ENCODE measurements around the gene GAP43. TPM values are rescaled to one million over a fixed set of nuclear protein-coding genes. Genes with fewer than 3 reads are reported as not detected.

GAP43 gene
- total and polyA plus RNA-seq, 2 donors (not counting 1 experiment from before 2014, with no cell fraction given) = 0.17 to 2.1 TPM

GRCh38 chr3:115648559-115648958 lies 25.2 kb downstream of the GAP43 start:
- no peak overlapping the region for H3K27ac ChIP-seq (ENCODE audit: insufficient read depth, low read length)
- H3K36me3 ChIP-seq (ENCODE audit: control insufficient read depth, insufficient read depth, low read length) = no peaks in the 10 kb centered on the region
- H3K4me3 ChIP-seq (replicated peaks in 1 of 4; ENCODE audit: control extremely low read depth in 1 of 4, insufficient read depth in 1 of 4, low read depth in 3 of 4, low read length in 4 of 4) = no peak overlapping the region
- H3K9ac ChIP-seq (ENCODE audit: insufficient read depth, low read length) = no peak overlapping the region
- H3K9me3 ChIP-seq (ENCODE audit: control insufficient read depth, insufficient read depth, low read depth, low read length) = no peaks in the 10 kb centered on the region
- no peaks in the 10 kb centered on the region for H3K79me2 ChIP-seq (ENCODE audit: control insufficient read depth, insufficient read depth, low read length)
- H3K4me1 ChIP-seq (ENCODE audit: control insufficient read depth, extremely low read depth, insufficient read depth, low read length) = no peaks in the 10 kb centered on the region
- H2AFZ ChIP-seq (ENCODE audit: low read length) = no peak overlapping the region
- no peak overlapping the region for H3K4me2 ChIP-seq (ENCODE audit: extremely low read depth, insufficient read depth, low read length)
- no peak for TF ChIP-seq EZH2 (IDR thresholded peaks at IDR 0.05; ENCODE audit: low read length, missing control alignments)
- TF ChIP-seq CTCF (conservative IDR thresholded peaks at IDR 0.05 in 1 of 2, IDR thresholded peaks at IDR 0.05 in 1 of 2; ENCODE audit: low read depth in 1 of 2, low read length in 2 of 2) = no peak
- H4K20me1 ChIP-seq (ENCODE audit: control insufficient read depth, extremely low read depth, insufficient read depth, low read length) = no peaks in the 10 kb centered on the region
- H3K27me3 ChIP-seq (ENCODE audit: control insufficient read depth, insufficient read depth, low read length) = no peaks in the 10 kb centered on the region
- peak in 1 of 2 donors; percentile 70 for DNase-seq (ENCODE audit: low read depth in 2 of 2)

DNA sequence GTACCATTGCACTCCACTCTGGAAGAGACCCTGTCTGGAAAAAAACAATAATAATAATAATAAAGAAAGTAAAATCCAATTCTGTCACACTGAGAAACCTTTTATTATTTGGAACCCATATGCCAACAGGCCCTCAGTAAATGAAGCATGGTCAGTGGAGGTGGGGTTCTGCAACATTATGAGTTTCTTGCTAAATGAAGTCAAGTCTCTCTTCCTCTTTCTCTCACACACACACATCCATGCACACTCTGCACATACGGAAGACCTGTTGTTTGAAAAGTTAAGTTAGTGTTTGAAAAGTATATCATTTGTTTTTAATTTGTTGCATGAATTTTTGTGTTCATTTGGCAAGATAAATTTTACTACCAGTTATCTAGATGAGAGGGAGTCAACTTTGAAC lies 27.8 kb downstream of the GAP43 start:
- Histone ChIP-seq H2AFZ (ENCODE audit: low read length) (no peak overlapping the region), H3K4me2 (ENCODE audit: extremely low read depth, insufficient read depth, low read length) (no peak overlapping the region), H3K9me3 (ENCODE audit: control insufficient read depth, insufficient read depth, low read depth, low read length) (no peaks in the 10 kb centered on the region), H3K36me3 (ENCODE audit: control insufficient read depth, insufficient read depth, low read length) (no peaks in the 10 kb centered on the region), H3K9ac (ENCODE audit: insufficient read depth, low read length) (no peak overlapping the region), H3K4me3 (replicated peaks in 1 of 4; ENCODE audit: control extremely low read depth in 1 of 4, insufficient read depth in 1 of 4, low read depth in 3 of 4, low read length in 4 of 4) (no peak overlapping the region), H3K27ac (ENCODE audit: insufficient read depth, low read length) (no peak overlapping the region), H3K79me2 (ENCODE audit: control insufficient read depth, insufficient read depth, low read length) (no peaks in the 10 kb centered on the region), H3K27me3 (ENCODE audit: control insufficient read depth, insufficient read depth, low read length) (no peaks in the 10 kb centered on the region), H3K4me1 (ENCODE audit: control insufficient read depth, extremely low read depth, insufficient read depth, low read length) (no peaks in the 10 kb centered on the region), H4K20me1 (ENCODE audit: control insufficient read depth, extremely low read depth, insufficient read depth, low read length) (no peaks in the 10 kb centered on the region)
- TF ChIP-seq CTCF (conservative IDR thresholded peaks at IDR 0.05 in 1 of 2, IDR thresholded peaks at IDR 0.05 in 1 of 2; ENCODE audit: low read depth in 1 of 2, low read length in 2 of 2) (no peak), EZH2 (IDR thresholded peaks at IDR 0.05; ENCODE audit: low read length, missing control alignments) (no peak)
- DNase-seq (ENCODE audit: low read depth in 2 of 2) = no peak

GRCh38 chr3:115651599-115651998 lies 28.3 kb downstream of the GAP43 start:
- Histone ChIP-seq H3K4me2 (ENCODE audit: extremely low read depth, insufficient read depth, low read length) (no peak overlapping the region), H3K27ac (ENCODE audit: insufficient read depth, low read length) (no peak overlapping the region), H3K27me3 (ENCODE audit: control insufficient read depth, insufficient read depth, low read length) (no peaks in the 10 kb centered on the region), H3K79me2 (ENCODE audit: control insufficient read depth, insufficient read depth, low read length) (no peaks in the 10 kb centered on the region), H3K4me3 (replicated peaks in 1 of 4; ENCODE audit: control extremely low read depth in 1 of 4, insufficient read depth in 1 of 4, low read depth in 3 of 4, low read length in 4 of 4) (no peak overlapping the region), H3K36me3 (ENCODE audit: control insufficient read depth, insufficient read depth, low read length) (no peaks in the 10 kb centered on the region), H3K9me3 (ENCODE audit: control insufficient read depth, insufficient read depth, low read depth, low read length) (no peaks in the 10 kb centered on the region), H3K4me1 (ENCODE audit: control insufficient read depth, extremely low read depth, insufficient read depth, low read length) (no peaks in the 10 kb centered on the region), H3K9ac (ENCODE audit: insufficient read depth, low read length) (no peak overlapping the region), H2AFZ (ENCODE audit: low read length) (no peak overlapping the region), H4K20me1 (ENCODE audit: control insufficient read depth, extremely low read depth, insufficient read depth, low read length) (no peaks in the 10 kb centered on the region)
- DNase-seq (ENCODE audit: low read depth in 2 of 2) = no peak
- TF ChIP-seq EZH2 (IDR thresholded peaks at IDR 0.05; ENCODE audit: low read length, missing control alignments) (no peak), CTCF (conservative IDR thresholded peaks at IDR 0.05 in 1 of 2, IDR thresholded peaks at IDR 0.05 in 1 of 2; ENCODE audit: low read depth in 1 of 2, low read length in 2 of 2) (no peak)

Data from fibroblast of lung (primary cell).